ENCODE data around the gene COL9A3.
A peak's percentile ranks its signal among the peaks of the same experiment; 100 is the strongest.

COL9A3 gene

DNA sequence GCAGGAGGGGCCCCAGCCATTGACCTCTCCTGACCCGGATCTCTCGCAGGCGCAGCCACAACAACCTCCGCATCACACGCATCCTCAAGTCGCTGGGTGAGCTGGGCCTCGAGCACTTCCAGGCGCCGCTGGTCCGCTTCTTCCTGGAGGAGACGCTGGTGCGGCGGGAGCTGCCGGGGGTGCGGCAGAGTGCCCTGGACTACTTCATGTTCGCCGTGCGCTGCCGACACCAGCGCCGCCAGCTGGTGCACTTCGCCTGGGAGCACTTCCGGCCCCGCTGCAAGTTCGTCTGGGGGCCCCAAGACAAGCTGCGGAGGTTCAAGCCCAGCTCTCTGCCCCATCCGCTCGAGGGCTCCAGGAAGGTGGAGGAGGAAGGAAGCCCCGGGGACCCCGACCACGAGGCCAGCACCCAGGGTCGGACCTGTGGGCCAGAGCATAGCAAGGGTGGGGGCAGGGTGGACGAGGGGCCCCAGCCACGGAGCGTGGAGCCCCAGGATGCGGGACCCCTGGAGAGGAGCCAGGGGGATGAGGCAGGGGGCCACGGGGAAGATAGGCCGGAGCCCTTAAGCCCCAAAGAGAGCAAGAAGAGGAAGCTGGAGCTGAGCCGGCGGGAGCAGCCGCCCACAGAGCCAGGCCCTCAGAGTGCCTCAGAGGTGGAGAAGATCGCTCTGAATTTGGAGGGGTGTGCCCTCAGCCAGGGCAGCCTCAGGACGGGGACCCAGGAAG is 4.5 kb upstream of the COL9A3 start:
- no peak for DNase-seq

DNA sequence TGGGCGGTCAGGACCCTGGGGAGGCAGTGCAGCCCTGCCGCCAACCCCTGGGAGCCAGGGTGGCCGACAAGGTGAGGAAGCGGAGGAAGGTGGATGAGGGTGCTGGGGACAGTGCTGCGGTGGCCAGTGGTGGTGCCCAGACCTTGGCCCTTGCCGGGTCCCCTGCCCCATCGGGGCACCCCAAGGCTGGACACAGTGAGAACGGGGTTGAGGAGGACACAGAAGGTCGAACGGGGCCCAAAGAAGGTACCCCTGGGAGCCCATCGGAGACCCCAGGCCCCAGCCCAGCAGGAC is 4.0 kb upstream of the COL9A3 start:
- DNase-seq = no peak

DNA sequence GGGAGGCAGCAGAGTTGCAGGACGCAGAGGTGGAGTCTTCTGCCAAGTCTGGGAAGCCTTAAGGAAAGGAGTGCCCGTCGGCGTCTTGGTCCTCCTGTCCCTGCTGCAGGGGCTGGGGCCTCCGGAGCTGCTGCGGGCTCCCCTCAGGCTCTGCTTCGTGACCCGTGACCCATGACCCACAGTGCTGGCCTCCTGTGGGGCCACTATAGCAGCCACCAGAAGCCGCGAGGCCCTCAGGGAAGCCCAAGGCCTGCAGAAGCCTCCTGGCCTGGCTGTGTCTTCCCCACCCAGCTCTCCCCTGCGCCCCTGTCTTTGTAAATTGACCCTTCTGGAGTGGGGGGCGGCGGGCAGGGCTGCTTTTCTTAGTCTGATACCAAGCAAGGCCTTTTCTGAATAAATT is 3.3 kb upstream of the COL9A3 start:
- DNase-seq = no peak

DNA sequence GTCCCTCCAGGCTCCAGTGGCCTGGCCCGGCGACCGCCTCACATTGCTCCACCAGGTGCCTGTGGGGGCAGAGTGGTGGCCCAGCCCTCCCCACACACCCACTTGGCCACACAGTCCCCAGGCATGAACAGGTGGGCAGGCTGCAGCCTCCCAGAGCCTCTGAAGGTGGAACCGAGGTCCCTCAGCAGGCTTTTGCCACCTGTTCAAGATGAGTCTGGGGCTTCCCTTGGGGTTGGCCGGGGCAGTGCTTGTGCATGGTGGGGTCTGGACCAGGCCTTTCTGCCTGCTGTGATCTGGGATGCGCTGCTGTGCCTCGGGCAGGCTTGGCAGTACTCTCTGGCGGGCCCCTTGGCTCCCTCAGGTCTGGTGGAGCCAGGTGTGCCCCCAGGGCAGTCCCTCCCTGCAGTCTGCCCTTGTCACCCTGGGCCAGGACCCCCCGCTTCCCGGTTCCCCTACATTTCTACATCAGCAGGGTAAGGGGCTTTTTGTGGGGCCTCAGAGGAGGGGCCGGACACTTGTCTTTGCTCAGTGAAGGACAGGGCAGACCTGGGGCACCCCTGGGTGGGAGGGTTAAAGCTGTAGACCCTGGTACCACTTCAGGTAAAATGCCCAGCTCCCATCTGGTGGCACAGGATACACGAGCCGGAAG is 2.7 kb upstream of the COL9A3 start:
- DNase-seq = no peak

DNA sequence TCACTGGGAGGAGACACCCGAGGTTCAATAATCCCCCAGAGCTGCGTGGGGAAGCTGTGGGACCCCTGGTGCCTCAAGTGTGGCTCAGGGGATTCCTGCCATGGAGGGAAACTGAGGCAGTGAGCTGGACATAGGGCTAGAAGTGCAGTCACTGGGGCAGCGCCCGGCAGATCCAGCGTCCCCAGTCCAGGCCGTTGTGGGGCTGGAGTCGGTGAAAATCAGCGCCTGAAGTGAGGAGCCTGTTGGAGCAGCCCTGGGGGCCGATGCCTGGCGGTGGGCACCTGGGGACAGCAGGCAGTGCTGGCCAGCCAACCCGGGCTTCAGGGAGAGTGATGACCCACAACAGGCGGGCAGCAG is 2.2 kb upstream of the COL9A3 start:
- DNase-seq = no peak

DNA sequence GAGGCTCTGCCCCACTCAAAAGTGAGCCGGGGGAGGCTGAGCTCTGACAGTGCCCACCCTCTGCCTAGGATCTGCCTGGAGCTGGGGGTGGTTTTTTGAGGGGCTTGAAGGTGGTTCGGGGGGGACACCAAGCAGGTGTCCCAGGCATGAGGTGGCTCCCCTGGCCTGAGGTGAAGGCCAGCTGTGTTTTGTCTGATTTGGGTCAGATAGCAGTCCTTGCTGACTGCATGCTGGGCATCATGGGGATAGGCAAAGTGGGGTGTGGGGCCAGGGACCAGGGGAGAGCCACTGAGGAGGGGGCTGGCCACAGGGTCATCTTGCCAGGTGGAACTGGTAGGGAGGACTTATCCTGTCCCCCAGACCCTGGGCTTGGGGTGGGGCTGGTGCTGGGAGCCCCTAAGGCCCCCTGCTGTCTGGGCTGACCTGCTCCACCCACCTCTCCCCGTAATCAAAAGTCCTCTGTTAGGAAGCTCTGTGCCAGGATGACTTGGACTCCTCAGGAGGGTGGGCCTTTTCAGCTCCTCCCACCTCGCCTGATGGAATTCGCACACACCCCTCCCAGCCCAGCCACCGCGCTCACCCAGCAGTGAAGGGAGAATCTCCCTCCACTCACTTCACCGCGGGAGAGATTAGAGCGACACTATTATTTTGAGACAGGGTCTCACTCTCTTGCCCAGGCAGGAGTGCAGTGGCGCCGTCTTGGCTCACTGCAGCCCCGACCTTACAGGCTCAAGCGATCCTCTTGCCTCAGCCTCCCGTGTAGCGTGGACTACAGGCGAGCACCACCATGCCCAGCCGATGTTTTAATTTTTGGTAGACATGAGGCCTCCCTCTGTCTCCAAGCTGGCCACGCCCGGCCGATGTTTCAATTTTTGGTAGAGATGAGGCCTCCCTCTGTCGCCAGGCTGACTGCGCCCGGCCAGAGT is 1.5 kb upstream of the COL9A3 start:
- DNase-seq = peak; percentile 52

DNA sequence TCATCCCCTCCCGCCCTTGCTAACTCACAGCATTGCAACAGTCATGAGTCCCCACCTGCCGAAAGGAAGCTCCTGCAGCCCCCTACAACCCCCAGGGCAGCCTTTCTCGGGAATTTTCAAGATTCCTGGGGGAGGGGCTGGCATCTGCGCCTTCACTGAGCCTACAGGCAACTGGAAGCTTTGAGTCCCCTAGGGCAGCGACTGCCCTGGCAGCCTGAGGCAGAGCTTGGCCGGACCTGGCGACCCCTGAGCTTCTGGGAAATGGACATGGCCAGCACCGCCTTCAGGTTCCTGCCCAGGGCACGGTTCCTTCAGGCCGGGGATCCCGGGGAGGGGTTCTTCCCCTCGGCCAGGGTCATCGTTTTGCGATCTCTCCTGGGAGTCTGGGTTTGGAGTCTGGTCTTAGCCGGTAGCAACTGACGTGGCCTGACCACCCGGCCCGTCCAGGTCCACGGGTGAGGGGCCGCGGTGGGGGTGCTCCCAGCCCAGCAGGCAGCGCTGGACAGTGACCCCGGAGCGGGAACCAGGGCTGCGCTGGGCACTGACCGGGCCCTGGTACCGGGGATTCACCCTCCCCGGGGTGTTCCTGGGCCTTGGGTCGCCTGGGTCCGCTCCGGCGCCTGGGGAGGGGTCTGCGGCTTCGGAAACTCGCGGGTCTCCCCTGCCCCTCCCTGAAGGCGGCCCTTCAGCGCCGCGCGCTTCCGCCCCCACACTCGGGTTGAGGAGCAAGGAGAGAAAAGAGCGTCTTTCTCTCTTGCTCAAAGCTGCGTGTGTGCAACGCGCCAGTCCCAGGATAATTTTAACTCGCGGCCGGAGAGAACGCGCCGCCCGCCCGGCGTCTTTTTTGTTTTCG is 593 bp upstream of the COL9A3 start:
- no peak for DNase-seq

DNA sequence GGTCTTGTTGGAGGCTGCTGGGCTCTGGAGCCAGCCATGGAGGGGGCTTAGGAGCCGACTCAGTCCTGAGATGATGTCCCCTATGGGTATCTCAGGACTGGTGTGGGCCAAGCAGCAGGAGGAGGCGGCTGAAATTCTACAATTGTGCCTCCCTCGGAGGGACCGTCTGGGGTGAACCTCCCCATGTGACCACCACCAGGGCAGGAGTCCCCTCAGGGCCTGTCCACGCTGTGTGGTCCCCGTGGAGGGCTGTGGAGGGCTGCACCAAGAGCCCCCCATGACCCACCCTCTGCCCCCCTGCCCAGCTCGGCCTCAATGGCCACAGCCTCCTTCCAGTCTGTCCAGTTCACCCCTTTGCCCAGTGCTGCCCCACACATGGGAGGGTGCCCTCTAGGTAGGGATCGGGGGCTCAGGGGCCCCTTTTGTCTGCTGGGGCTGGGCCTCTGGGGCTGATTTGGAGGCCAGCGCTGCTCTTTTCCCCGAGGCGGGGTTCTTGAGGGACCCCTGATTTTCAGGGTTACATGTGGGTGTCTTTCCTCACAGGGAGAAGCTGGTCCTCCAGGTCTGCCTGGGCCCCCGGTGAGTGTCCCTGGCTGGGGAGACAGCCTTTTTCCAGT is 1.2 kb downstream of the COL9A3 start:
- no peak for DNase-seq

DNA sequence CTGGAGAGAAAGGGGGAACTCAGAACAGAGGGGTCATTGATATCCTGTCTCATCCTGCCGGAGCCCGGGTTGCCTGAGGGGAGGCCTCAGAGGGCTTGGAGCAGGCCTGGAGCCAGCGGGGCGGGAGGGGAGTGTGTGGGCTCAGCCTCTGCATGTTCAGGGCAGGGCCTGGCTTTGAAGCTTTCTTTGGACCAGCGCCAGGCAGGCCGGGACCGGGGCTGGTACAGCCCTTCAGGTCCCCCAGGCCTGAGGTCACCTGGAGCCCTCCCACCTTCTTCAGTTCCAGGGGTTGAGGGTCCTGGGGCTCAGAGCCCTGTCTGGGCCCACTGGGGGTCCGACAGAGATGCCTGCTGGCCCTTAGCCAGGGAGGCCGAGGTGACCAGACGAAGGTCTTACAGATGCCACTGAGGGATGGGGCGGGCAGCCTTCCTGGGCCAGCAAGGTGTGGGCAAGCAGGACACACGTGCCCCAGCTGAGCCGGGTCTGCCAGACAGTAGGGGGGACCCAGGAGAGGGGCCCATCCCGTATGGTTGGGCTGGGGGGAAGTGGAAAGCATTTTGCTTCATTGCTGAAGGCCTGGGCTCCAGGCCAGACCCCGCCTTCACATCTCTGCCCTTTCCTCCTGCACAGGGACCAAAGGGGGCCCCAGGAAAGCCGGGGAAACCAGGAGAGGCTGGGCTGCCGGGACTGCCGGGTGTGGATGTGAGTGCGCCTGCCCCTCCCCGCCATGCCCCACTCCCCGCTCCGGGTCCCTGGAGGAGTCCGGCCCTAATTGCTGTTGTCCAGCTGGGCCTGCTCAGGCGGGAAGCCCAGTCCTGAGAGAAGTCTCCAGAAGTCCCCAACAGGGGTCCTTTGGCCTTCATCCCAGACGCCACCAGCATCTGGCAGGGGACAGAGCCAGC is 2.0 kb downstream of the COL9A3 start:
- DNase-seq = peak; percentile 52

DNA sequence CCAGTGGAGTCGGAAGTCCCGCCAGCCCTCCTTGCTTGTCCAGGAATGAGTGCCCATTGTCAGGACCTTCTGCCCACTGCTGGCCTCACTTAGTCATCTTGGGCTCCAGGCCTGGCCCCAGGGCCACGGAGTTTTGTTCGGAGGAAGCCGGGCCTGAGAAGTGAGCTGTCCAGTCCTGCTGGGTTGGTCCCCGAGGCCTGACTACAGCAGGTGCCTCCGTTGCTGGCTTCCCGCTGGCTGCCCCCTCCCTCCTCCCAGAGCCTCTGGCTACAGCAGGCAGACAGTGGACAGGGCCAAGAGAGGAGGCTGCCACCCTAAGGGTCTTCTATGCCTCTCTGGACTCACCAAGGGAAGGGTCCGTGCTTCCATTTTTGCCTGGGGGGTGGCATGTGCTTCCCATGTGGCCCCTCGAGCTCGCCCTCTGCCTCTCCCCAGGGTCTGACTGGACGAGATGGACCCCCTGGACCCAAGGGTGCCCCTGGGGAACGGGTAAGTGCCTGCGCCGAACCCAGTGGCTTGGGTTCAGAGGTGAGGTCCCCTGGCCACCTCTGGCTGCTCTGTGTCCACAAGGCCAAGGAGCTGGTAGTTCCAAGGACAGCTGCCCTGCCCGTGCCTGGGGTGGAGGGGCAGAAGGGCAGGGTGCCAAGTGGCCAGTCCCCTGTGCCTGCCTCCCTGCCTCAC is 2.8 kb downstream of the COL9A3 start:
- no peak for DNase-seq

DNA sequence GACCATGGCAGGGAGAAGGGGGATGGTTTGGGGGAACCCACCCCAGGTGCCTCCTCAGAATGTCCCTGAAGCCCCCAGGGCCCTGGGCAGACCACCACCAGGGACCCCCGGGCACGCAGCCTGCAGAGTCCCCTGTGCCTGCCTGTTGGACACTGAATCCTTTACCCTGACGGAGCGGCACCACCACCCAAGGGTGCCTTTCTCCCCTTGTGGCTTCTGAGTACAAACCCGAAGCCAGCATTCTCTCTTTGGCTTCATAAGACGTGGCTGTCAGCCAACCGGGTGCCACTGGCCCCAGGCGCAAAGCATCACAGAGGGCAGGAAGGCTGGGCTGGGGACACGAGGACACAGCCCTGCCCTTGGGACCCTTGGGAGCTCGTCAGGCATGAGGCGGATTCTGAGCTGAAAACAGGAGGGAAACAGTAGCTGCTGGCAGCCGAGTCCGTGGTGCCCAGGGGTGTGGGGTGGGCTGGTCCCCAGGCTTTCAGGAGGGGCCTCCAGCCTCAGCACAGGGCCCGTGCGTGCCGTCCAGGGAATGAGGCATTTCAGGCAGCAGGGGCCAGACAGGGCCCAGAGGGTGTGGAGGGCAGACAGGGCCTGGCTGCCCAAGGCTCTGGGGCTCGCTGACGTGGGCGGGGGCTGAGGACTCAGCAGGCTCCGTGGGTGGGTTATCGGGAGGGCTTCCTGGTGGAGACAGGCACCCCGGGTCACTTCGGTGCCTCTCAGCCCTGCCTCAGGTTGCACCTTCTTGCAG is 3.5 kb downstream of the COL9A3 start:
- no peak for DNase-seq

DNA sequence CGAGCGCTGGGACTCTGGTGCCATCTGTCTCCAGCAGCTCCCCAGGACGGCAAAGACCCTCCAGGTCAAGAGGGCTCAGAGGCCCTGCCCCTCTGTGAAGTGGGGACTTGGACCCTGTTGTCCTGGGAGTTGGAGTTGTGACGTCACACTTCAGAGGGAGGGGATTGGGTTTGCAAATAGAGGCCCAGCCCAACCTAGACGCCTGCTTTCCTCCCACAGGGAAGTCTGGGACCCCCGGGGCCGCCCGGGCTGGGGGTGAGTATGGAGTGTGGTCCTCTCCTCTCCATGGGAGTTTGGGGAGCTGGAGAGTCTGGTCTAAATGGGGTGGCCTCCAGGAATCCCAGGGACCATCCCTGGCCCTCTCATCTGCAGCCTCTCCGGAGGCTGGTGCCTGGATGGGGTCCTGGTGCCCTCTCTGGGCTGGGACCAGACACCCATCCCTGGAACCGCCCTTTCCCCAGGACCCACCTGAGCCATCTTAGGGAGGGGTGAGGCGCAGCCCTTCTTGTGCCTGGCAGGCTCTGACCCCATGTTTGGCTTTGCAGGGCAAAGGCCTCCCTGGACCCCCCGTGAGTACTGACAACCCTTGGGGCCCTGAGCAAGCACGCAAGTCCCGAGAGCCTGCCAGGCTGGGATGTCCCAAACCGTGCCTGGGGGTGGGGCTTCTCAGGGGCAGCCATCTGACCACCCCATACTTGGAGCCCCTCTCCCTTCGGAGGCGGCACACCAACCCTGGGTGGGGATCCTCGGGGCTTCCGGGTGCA is 4.3 kb downstream of the COL9A3 start:
- DNase-seq = no peak

DNA sequence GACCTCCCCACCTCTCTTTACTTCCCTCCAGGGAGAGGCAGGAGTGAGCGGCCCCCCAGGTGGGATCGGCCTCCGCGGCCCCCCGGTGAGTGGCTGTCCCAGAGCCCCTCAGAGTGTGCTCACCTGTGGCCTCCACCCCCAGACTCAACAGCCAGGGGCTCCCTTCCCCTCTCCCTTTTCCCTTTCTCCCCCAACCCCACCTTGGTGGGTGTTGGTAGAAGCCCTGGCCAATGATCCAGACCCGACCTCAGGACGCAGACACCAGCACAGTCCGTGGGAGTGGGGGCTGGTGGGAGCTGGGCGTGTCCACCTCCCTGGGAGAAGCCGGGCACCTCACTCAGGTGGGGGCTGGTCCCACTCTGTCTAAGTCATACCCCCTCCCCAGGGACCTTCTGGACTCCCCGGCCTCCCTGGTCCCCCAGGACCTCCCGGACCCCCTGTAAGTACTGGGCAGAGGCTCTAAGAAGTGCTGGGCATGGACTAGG is 4.9 kb downstream of the COL9A3 start:
- no peak for DNase-seq

DNA sequence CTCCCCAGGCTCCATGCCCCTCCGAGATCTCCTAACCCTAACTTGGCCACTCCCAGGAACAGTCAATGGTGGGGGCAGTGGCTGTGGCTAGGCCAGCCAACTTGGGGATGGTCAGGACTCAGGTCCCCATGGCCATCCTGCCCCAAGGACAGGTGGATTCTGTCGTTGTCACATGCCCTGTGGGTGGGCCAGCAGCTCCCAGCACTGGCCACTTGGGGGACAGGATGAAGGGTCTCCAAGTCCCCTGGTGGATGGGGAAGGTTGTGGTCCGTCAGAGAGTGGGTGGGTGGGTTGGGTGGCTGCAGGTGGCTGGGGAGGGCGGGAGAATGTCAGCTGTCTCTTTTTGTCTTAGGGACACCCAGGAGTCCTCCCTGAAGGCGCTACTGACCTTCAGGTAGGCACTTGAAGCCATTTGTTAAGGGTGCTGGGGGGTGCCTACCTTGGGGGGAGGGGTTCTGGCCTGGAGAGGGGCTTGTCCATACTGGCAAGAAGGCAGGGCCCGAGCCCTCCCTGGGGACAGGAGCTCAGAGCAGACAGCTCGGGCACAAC is 5.5 kb downstream of the COL9A3 start:
- no peak for DNase-seq

DNA sequence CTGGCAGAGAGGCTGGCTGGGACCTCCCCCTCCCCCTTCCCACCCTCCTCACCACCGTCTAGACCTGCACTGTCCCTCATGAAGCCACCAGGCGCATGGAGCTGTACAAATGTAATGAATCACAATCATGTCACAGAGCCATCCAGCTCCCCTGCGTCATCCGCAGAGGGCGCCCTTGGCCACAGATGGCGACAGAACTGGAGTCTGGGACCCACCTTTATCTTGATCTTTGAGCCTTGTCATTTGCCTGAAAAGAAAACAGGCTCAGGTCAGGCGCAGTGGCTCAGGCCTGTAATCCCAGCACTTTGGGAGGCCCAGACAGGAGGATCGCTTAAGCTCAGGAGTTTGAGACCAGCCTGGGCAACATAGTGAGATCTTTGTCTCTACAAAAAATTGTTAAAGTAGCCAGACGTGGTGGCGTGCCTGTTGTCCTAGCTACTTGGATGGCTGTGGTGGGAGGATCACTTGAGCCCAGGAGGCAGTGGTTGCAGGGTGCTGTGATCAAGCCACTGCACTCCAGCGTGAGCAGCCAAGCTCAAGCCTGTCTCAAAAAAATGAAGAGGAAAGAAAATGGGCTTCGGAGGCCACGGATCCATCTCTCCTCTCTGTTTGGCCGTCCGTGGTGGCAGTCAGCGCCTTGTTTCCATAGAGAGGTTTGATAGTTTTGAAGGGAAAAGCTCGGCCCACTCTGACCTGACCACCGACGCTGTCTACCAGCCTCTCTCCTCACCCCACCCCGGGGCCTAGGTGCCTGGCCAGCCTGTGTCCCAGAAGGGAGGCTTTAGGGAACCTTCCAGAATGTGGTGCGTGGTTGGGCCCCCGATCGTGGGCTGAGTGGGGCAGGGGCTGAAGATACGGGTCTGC is 6.2 kb downstream of the COL9A3 start:
- peak; percentile 46 for DNase-seq

DNA sequence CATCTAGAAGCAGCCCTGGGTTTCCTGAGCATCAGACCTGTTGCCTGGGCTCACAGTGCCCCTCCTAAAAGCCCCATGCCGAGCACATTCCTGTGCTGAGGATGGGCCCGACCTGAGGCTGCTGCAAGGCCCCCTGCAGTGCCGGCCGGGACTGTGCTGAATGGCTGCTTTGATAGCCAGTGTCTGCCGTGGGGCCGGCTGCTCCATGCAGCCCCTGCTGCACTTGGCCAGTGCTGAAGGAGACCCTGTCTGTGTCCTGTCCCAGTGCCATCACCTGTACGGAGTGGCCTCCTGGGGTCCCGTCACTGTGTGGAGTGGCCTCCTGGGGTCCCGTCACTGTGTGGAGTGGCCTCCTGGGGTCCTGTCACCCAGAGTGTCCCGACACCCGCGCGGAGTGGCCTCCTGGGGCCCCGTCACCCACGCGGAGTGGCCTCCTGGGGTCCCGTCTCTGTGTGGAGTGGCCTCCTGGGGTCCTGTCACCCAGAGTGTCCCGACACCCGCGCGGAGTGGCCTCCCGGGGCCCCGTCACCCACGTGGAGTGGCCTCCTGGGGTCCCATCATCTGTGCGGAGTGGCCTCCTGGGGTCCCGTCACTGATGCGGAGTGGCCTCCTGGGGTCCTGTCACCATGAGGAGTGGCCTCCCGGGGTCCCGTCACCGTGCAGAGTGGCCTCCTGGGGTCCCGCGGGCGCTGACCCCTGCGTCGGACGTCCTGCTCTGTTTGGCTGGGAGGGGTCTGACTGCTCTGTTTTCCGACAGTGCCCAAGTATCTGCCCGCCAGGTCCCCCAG is 7.0 kb downstream of the COL9A3 start:
- DNase-seq = no peak

Measured in fibroblast of skin of scalp (primary cell).